HG03457 (cell line): Measurements from ENCODE around the gene HECTD2.
"Not testable (repeated sequence)": the region's sequence is repeated elsewhere in the genome, so short reads cannot be mapped to it uniquely, and the experiment has no call there.

Experiments used
- ATAC-seq: cut with Tn5 transposase; IDR thresholded peaks from one replicate; pipeline ENCODE4 v1.9.1; 2021; ENCODE audit warnings: moderate number of reproducible peaks; ENCODE audit not compliant: unreplicated experiment

The HECTD2 gene

DNA sequence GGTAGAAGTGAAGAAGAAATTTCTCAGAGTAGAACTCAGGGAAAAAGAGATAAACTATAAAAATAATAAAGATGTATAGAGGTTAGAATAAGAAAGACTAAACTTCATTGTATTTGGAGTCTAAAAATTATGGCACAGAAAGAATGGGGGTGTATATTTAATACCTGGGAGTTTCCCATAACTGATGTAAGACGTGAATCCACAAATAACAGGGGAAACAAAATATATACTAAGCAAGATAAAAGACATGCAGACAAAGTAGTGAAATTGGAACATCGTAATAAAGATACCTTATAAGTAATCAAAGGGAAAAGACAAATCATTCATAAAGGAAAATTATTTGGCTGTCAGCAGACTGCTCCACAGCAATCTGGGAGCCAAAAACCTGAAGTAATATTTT lies 62.8 kb downstream of the HECTD2 start:
- ATAC-seq = no peak

- no peak for ATAC-seq
Measured at GRCh38 chr10:91474009-91474408, 63.9 kb downstream of the HECTD2 start.

DNA sequence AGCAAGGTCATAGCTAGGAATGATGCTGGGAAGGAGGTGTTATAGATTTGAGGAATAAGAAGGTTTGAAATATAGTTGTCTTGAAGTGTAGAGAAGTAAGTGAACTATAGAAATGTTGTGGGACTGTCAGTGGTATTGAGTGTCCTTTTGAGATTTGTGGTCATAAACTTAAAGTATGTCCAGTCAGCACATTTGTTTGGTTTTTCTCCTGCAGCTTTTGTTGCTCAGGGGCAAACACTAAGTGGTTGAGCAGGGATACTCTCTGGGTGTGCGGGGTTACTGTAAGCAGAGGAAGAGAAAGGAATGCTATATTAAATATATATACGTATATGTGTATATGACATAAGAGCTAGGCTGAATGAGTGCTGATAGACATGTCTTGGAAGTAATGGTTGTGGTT lies 67.1 kb downstream of the HECTD2 start:
- ATAC-seq = no peak

DNA sequence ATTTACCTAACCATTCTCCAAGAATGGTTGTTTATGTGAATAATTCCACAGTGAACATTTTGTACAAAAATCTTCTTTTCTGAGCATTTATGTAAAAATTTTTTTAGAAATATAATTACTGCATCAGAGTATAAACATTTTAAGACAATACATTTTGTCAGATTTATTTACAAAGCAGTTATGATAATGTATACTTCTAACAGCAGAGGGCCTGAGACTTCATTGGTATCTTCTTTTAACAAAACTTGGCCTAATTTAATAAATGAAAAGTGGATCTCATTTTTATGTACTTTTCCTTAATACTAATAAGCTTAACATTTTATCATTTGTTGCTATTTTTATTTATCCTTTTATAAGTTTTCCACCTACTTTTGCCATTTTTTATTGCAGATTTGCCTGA lies 69.4 kb downstream of the HECTD2 start:
- no peak for ATAC-seq

DNA sequence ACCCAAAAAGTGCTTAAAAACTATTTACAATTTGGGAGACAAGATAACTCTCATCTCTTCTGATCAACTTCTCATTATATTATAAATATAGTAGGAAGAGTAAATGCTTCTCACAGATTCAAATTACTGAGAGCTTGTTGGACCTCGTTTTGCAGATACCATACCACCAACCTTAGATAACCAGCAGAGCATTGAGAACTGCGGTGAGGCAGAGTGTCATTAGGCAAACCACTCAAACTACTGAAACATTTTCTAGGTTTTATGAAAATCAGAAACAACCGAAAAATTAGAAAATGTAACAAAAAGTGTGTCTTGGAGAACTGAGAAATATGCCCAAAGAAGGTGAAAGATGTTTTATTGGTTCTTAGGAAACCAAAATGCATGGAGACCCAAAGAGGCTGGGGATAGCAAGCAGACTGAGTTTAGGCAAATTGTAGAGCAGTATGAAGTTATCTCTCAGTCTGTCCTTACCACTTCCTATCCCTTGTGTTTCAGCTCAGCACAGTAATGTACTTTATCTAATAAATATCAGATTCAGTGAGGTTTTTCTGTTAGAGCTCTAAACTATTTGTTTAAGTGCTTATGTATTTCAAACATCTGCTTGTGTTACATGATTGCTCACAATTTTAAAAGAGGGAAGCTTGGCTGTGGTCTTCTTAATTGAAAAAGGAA lies 77.9 kb downstream of the HECTD2 start:
- ATAC-seq = no peak

GRCh38 chr10:91493313-91493712 lies 83.2 kb downstream of the HECTD2 start:
- ATAC-seq = no peak

- no peak for ATAC-seq
Measured at GRCh38 chr10:91495402-91495801, 85.3 kb downstream of the HECTD2 start.

DNA sequence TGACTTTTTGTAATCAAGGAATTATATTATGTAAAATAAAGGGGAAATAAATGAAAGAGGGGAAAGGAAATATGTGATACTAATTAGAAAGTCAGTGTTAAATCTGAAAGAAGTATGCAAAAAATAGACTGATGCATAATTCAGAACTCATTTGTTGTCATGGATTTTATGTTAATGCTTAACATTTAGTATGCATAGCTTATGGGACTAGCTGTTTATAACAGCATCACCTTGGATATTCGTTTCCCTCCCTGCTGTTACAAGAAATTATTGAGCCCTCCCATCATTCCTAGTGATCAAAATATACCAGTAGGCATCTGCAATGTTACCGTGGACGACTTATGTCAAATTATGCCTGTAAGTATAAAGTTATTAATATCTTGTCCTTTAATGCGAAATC lies 85.9 kb downstream of the HECTD2 start:
- no peak for ATAC-seq

DNA sequence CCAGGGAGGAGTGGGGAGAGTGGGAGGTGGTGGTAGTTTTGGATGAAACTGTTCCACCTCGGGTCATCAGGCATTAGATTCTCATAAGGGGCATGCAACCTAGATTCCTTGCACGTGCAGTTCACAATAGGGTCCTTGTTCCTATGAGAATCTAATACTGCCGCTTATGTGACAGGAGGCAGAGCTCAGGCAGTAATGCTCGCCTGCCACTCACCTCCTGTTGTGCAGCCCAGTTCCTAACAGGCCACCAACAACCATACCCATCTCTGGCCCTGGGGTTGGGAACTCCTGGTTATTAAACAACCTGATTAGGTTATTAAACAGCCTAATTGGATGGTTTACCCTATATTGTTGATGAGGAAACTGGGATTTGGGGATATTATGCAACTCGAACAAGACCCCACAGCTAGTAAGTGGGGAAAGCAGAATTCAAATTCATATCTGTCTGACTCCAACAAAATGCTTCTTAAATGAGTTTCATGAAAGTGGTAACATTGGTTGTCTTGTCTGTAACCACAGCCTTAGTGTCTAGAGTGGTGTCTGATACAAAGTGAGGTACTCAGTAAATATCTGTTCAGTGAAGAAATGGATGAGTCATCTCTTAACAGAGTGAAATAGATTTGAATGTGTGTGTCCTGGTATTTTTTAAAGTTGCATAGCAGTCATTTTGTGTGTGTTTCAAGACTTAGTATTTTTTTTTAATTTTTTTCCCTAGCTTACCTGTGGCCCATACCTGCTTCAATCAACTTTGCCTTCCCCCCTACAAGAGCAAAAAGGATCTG lies 101.6 kb downstream of the HECTD2 start:
- no peak for ATAC-seq

DNA sequence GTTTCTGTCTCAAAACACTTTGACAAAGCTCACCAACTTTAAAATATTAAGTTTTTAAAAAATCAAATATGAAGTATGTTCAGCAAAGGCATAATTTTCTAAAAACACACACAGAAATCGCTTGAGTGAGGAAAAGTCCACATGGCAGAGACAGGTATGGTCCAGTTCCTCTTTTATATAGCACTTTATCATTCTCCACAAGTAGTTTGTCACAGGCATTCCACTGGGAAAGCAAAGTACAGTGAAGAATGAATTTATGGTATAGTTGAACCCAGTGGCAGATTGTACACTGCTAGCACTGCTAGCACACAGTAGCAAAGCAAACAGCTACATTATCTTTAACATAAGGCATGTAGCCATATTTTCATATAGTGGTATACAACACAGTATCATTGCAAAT lies 102.3 kb downstream of the HECTD2 start:
- ATAC-seq = no peak

- ATAC-seq = no peak
Measured at GRCh38 chr10:91513598-91514424, 103.7 kb downstream of the HECTD2 start.

GRCh38 chr10:91514787-91515186 lies 104.6 kb downstream of the HECTD2 start:
- no peak for ATAC-seq

GRCh38 chr10:91517394-91517793 lies 107.2 kb downstream of the HECTD2 start:
- no peak for ATAC-seq

- no peak for ATAC-seq
Measured at GRCh38 chr10:91519899-91520514, 109.9 kb downstream of the HECTD2 start.

- no peak for ATAC-seq
Measured at GRCh38 chr10:91520661-91521060, 110.5 kb downstream of the HECTD2 start.

- no peak for ATAC-seq
Measured at GRCh38 chr10:91521439-91521838, 111.3 kb downstream of the HECTD2 start.

- no peak for ATAC-seq
Measured at GRCh38 chr10:91525896-91526712, 116.0 kb downstream of the HECTD2 start.

- ATAC-seq = no peak
Measured at GRCh38 chr10:91528080-91528479, 117.9 kb downstream of the HECTD2 start.

- ATAC-seq = no peak
Measured at GRCh38 chr10:91528768-91529167, 118.6 kb downstream of the HECTD2 start.

GRCh38 chr10:91534789-91535188 lies 124.6 kb downstream of the HECTD2 start:
- ATAC-seq = not testable (repeated sequence)
